ENCODE measurements around the gene PROX2. TPM values are rescaled to one million over a fixed set of nuclear protein-coding genes. Genes with fewer than 3 reads are reported as not detected.

The PROX2 gene
- polyA plus RNA-seq, 3 donors = 0.03 TPM; not detected in 2

DNA sequence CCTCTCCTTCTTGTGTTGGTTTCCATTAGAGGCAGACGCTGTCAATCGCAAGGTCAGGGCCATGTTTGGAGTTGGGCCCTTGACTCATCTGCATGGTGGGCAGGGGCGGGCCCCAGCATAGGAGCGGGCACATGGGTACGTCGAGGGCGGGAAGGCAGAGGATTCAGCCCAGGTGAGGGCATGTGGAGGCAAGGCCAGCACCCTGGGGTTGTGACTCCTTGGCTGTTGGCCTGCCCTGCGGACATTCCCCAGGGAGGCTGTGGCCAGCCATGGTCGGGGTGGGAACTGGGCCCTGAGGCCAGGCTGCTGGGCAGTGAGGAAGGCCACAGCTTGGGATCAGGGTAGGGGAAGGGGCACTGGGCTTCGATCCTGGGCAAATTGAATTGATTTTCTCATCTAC is 36.9 kb upstream of the PROX2 start:
- H3K27me3 Mint-ChIP-seq (ENCODE audit: low read depth in 3 of 3) = peaks cover 0 to 3% (median 2%) of the 10 kb centered on the region in 3 donors
- H3K9ac ChIP-seq (ENCODE audit: insufficient read depth, low read length, poor library complexity, severe bottlenecking) = no peak overlapping the region
- H3K79me2 ChIP-seq (ENCODE audit: insufficient read depth, low read length) = no peaks in the 10 kb centered on the region
- H3K4me3 ChIP-seq (replicated peaks in 1 of 3; ENCODE audit: low read depth in 2 of 3, low read length in 3 of 3) = no peak overlapping the region
- H3K4me2 ChIP-seq (replicated peaks; ENCODE audit: extremely low read depth, low read length, poor library complexity, severe bottlenecking) = no peak overlapping the region
- H3K4me1 ChIP-seq (ENCODE audit: control insufficient read depth in 1 of 2, insufficient read depth in 2 of 2, low read length in 2 of 2) = no peaks in the 10 kb centered on the region
- H4K20me1 ChIP-seq (ENCODE audit: insufficient read depth, low read length) = no peaks in the 10 kb centered on the region
- no peaks in the 10 kb centered on the region for H3K36me3 ChIP-seq (replicated peaks in 1 of 2; ENCODE audit: control insufficient read depth in 1 of 2, insufficient read depth in 2 of 2, low read length in 2 of 2)
- no peak overlapping the region for H3K27ac Mint-ChIP-seq
- TF ChIP-seq, protein P1, sequence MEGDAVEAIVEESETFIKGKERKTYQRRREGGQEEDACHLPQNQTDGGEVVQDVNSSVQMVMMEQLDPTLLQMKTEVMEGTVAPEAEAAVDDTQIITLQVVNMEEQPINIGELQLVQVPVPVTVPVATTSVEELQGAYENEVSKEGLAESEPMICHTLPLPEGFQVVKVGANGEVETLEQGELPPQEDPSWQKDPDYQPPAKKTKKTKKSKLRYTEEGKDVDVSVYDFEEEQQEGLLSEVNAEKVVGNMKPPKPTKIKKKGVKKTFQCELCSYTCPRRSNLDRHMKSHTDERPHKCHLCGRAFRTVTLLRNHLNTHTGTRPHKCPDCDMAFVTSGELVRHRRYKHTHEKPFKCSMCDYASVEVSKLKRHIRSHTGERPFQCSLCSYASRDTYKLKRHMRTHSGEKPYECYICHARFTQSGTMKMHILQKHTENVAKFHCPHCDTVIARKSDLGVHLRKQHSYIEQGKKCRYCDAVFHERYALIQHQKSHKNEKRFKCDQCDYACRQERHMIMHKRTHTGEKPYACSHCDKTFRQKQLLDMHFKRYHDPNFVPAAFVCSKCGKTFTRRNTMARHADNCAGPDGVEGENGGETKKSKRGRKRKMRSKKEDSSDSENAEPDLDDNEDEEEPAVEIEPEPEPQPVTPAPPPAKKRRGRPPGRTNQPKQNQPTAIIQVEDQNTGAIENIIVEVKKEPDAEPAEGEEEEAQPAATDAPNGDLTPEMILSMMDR (IDR thresholded peaks at IDR 0.05) = no peak
- H3K27me3 ChIP-seq (ENCODE audit: control insufficient read depth in 2 of 2, insufficient read depth in 2 of 2, low read length in 2 of 2) = no peaks in the 10 kb centered on the region
- H3K4me3 Mint-ChIP-seq = no peak overlapping the region
- DNase-seq = no peak
- intact Hi-C loops (cut with micrococcal nuclease) = loop anchor here in 1 of 2 donors (5.0 kb wide), 1 partner anchor 174 kb away; no protein-coding TSS in a partner anchor
- H3K27ac ChIP-seq (ENCODE audit: low read depth in 1 of 2, low read length in 2 of 2) = no peak overlapping the region
- no peaks in the 10 kb centered on the region for H3K9me3 ChIP-seq (replicated peaks in 1 of 2; ENCODE audit: control insufficient read depth in 1 of 2, insufficient read depth in 1 of 2, low read length in 2 of 2)
- H3K36me3 Mint-ChIP-seq = no peaks in the 10 kb centered on the region
- H3K4me1 Mint-ChIP-seq = peaks cover 1% of the 10 kb centered on the region
- no peaks in the 10 kb centered on the region for H3K9me3 Mint-ChIP-seq
- 94% methylated on average over 9 of the region's 10 CpGs for WGBS (ENCODE audit: insufficient coverage)
- H2AFZ ChIP-seq (ENCODE audit: insufficient read depth, low read depth, low read length, poor library complexity, severe bottlenecking) = no peak overlapping the region

DNA sequence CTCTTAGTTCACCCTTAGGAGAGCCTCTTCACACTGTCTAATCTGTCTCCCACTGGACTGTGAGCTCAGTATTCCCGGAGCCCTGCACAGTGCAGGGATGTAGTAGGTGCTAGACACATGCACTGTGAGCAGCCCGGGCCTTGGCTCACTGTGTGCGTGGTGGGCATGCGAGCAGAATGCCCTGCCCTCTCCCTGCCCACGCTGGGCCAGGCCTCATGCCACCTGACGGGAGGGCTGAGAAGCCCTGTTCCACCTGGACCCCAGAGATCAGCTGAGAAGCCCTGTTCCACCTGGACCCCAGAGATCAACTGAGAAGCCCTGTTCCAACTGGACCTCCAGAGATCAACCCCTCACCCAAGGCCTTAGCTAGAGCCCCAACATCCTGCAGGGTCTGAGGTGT is 36.2 kb upstream of the PROX2 start:
- H3K9me3 ChIP-seq (replicated peaks in 1 of 2; ENCODE audit: control insufficient read depth in 1 of 2, insufficient read depth in 1 of 2, low read length in 2 of 2) = no peaks in the 10 kb centered on the region
- no peak overlapping the region for H2AFZ ChIP-seq (ENCODE audit: insufficient read depth, low read depth, low read length, poor library complexity, severe bottlenecking)
- H3K36me3 ChIP-seq (replicated peaks in 1 of 2; ENCODE audit: control insufficient read depth in 1 of 2, insufficient read depth in 2 of 2, low read length in 2 of 2) = no peaks in the 10 kb centered on the region
- H4K20me1 ChIP-seq (ENCODE audit: insufficient read depth, low read length) = no peaks in the 10 kb centered on the region
- H3K27me3 ChIP-seq (ENCODE audit: control insufficient read depth in 2 of 2, insufficient read depth in 2 of 2, low read length in 2 of 2) = no peaks in the 10 kb centered on the region
- Mint-ChIP-seq H3K9me3 (no peaks in the 10 kb centered on the region), H3K4me1 (peaks cover 1% of the 10 kb centered on the region), H3K4me3 (no peak overlapping the region), H3K27ac (no peak overlapping the region), H3K36me3 (peaks cover 0 to 2% of the 10 kb centered on the region in 2 donors), H3K27me3 (ENCODE audit: low read depth in 3 of 3) (peaks cover 0 to 3% (median 2%) of the 10 kb centered on the region in 3 donors)
- no peak overlapping the region for H3K4me2 ChIP-seq (replicated peaks; ENCODE audit: extremely low read depth, low read length, poor library complexity, severe bottlenecking)
- WGBS (ENCODE audit: insufficient coverage) = 95% methylated on average over 6 of the region's 6 CpGs
- TF ChIP-seq, protein P1 (IDR thresholded peaks at IDR 0.05) = no peak
- DNase-seq = no peak
- no peak overlapping the region for H3K4me3 ChIP-seq (replicated peaks in 1 of 3; ENCODE audit: low read depth in 2 of 3, low read length in 3 of 3)
- H3K4me1 ChIP-seq (ENCODE audit: control insufficient read depth in 1 of 2, insufficient read depth in 2 of 2, low read length in 2 of 2) = no peaks in the 10 kb centered on the region
- intact Hi-C loops (cut with micrococcal nuclease) = loop anchor here in 1 of 2 donors (5.0 kb wide), 1 partner anchor 175 kb away; no protein-coding TSS in a partner anchor
- H3K79me2 ChIP-seq (ENCODE audit: insufficient read depth, low read length) = no peaks in the 10 kb centered on the region
- H3K9ac ChIP-seq (ENCODE audit: insufficient read depth, low read length, poor library complexity, severe bottlenecking) = no peak overlapping the region
- H3K27ac ChIP-seq (ENCODE audit: low read depth in 1 of 2, low read length in 2 of 2) = no peak overlapping the region

All from CD14-positive monocyte (primary cell).